Measurements from ENCODE around the gene KCNIP4.

DNA sequence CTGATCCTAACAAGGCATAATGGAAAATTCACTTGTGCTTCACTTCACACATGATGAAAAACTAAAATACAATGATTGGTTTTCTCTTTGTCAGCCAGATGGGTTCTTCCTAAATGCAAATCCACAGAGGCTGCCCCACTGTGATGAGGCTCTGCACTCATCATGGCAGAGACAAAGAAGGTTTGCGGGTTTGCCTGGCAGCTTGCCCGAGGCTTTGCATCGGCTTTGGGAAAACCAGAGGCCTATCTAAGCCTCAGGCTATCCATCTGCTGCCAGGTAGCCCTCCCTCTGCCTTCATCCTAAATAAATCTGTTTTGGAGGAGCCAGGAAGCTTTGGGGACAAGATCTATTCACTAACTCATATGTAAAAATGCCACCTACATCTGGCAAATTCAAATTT is 1004.1 kb downstream of the KCNIP4 start:
- TF ChIP-seq, protein P1, sequence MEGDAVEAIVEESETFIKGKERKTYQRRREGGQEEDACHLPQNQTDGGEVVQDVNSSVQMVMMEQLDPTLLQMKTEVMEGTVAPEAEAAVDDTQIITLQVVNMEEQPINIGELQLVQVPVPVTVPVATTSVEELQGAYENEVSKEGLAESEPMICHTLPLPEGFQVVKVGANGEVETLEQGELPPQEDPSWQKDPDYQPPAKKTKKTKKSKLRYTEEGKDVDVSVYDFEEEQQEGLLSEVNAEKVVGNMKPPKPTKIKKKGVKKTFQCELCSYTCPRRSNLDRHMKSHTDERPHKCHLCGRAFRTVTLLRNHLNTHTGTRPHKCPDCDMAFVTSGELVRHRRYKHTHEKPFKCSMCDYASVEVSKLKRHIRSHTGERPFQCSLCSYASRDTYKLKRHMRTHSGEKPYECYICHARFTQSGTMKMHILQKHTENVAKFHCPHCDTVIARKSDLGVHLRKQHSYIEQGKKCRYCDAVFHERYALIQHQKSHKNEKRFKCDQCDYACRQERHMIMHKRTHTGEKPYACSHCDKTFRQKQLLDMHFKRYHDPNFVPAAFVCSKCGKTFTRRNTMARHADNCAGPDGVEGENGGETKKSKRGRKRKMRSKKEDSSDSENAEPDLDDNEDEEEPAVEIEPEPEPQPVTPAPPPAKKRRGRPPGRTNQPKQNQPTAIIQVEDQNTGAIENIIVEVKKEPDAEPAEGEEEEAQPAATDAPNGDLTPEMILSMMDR (IDR thresholded peaks at IDR 0.05; ENCODE audit: insufficient read depth, low read depth, low read length): no peak
- TF ChIP-seq EZH2 (IDR thresholded peaks at IDR 0.05; ENCODE audit: insufficient read depth, low read length): no peak
